Right renal cortex interstitium (tissue), 3 donors: ENCODE results near the gene ALDH2. TPM values are rescaled to one million over a fixed set of nuclear protein-coding genes. Genes with fewer than 3 reads are reported as not detected.
A peak's percentile ranks its signal among the peaks of the same experiment; 100 is the strongest.
"Not testable (repeated sequence)": the region's sequence is repeated elsewhere in the genome, so short reads cannot be mapped to it uniquely, and the experiment has no call there.

Source experiments
- DNase-seq, 3 donors: peaks; one replicate each; pipeline ENCODE4 v3.0.0-alpha.2; 2013; ENCODE audit warnings: low read depth in 3 of 3, low spot score in 2 of 3
- polyA plus RNA-seq, 3 donors: library from polyadenylated mRNA; unstranded; fragments of 120-200 nt; gene quantifications; one replicate each; pipeline ENCODE4 v1.2.1, GENCODE V29; 2013; ENCODE audit not compliant: insufficient read length in 3 of 3

The ALDH2 gene
- polyA plus RNA-seq, 3 donors, result 92.6 to 118 (median 97.9) TPM

- no peak for DNase-seq
Measured at GRCh38 chr12:111783046-111783445, 16.3 kb downstream of the ALDH2 start.

- DNase-seq, result no peak
Measured at GRCh38 chr12:111784953-111785352, 18.2 kb downstream of the ALDH2 start.

DNA sequence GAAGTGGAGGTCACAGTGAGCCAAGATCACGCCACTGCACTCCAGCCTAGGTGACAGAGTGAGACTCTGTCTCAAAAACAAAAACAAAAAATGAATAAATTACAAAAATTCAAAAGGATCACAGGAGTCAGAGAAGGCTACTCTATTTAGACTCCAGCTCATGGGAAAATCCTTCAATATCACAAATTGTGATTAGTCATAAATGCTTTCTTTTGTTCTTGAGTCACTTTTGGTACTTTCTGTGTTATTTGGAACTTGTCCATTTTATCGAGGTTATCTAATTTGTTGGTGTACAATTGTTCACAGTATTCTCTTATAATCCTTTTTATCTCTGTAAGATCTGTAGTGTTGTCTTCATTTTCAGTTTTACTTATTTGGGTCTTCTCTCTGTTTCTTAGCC is 18.9 kb downstream of the ALDH2 start:
- no peak for DNase-seq

DNA sequence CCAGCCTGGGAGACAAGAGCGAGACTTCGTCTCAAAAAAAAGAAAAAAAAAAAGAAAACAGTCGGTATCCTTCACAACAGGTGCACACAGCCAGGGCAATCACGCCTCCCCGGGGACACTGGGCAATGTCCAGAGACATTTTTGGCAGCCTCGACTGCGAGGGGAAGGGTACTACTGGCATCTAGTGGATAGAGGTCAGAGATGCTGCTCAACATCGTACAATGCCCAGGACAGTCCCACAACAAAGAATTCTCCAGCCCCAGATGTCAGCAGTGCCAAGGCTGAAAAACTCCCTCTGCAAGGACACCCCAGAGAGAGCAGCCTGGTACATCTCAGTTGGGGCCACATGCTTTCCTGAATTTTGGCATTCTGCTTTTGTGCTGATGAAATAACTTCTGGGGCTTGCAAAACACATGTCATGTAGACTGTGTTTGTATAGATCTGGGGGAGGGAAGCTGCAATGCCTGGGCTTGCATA is 21.5 kb downstream of the ALDH2 start:
- no peak for DNase-seq

GRCh38 chr12:111789779-111790178 is 23.0 kb downstream of the ALDH2 start:
- no peak for DNase-seq

GRCh38 chr12:111791507-111791906 is 24.8 kb downstream of the ALDH2 start:
- no peak for DNase-seq

DNA sequence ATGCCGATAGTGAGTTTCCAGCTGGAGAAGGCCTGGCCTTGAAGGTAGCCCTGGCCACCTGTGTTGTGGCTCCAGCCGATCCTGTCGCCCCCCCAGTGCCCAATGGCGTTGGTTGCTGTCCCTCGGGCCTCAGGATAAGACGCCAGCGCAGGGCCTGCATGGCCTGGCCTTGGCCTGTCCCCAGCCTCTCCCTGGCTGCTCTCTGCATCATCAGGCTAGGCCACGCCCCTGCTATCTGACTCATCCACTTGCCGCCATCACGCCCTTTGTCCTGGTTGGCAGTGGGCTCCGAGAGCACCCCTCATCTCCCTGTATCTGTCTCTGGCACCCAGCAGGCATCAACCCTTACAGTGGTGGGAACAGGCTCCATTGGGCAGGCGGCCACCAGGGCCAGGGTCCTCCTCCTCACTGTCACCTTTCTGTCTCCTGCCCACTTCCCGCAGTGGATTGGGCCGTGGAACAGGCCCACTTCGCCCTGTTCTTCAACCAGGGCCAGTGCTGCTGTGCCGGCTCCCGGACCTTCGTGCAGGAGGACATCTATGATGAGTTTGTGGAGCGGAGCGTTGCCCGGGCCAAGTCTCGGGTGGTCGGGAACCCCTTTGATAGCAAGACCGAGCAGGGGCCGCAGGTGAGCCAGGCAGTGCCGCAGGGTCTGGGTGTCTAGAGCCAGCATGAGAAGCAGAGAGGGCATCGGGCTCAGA is 25.6 kb downstream of the ALDH2 start:
- no peak for DNase-seq

DNA sequence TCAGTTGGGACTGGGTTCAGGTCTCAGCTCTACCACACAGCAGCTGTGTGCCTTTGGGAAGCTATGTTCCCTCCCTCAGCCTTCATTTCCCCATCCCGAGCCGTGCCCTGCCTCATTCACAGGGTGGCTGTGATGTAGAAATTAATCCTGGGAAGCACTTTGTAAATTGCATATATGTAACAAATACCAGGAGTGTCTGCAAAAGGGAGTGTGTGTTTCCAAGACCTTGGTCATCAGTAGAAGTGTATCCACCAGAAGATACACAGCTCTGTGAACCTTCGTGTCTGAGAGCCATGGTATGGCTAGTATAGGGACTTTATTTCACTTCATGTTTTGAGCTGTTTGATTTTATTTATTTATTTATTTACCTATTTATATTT is 26.1 kb downstream of the ALDH2 start:
- DNase-seq, result no peak

DNA sequence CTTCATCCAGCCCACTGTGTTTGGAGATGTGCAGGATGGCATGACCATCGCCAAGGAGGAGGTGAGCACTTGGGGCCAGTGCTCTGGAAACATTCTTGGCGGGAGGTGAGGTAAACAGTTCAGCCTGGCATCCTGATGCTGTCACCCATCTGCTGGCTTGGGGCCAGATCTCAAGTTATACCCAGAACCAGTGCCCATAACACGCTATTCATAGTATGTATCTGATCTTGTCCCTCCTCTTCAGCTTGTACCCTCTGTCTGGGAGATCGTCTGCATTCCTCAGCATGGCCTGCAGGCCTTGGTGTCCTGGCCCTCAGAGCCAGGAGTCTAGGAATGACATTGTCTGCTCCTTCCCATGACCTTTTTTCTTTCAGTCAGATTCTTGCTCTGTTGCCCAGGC is 31.4 kb downstream of the ALDH2 start:
- DNase-seq, result no peak

DNA sequence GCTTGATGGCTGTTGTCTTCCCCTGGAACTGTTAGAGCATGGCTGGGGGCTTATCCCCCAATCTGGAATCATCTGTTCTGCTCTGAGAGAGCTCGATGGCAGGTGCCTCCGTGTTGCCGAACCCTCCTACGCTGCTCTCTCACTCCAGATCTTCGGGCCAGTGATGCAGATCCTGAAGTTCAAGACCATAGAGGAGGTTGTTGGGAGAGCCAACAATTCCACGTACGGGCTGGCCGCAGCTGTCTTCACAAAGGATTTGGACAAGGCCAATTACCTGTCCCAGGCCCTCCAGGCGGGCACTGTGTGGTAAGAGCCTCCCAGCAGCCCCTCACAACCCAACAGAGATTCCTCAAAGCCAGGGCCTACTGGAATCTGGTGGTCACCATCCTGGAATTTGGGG is 33.0 kb downstream of the ALDH2 start:
- DNase-seq, result no peak

GRCh38 chr12:111803038-111803626 is 36.4 kb downstream of the ALDH2 start:
- no peak for DNase-seq

DNA sequence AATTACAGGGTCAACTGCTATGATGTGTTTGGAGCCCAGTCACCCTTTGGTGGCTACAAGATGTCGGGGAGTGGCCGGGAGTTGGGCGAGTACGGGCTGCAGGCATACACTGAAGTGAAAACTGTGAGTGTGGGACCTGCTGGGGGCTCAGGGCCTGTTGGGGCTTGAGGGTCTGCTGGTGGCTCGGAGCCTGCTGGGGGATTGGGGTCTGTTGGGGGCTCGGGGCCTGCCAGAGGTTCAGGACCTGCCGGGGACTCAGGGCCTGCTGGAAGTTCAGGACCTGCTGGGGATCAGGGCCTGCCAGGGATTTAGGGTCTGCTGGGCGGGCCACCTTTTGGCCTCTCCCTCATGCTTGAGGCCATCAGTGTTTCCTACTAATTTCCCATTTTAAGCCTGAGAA is 37.1 kb downstream of the ALDH2 start:
- DNase-seq, result no peak

GRCh38 chr12:111806304-111806703 is 39.6 kb downstream of the ALDH2 start:
- no peak for DNase-seq

- DNase-seq, result no peak
Measured at GRCh38 chr12:111807232-111807631, 40.5 kb downstream of the ALDH2 start.

DNA sequence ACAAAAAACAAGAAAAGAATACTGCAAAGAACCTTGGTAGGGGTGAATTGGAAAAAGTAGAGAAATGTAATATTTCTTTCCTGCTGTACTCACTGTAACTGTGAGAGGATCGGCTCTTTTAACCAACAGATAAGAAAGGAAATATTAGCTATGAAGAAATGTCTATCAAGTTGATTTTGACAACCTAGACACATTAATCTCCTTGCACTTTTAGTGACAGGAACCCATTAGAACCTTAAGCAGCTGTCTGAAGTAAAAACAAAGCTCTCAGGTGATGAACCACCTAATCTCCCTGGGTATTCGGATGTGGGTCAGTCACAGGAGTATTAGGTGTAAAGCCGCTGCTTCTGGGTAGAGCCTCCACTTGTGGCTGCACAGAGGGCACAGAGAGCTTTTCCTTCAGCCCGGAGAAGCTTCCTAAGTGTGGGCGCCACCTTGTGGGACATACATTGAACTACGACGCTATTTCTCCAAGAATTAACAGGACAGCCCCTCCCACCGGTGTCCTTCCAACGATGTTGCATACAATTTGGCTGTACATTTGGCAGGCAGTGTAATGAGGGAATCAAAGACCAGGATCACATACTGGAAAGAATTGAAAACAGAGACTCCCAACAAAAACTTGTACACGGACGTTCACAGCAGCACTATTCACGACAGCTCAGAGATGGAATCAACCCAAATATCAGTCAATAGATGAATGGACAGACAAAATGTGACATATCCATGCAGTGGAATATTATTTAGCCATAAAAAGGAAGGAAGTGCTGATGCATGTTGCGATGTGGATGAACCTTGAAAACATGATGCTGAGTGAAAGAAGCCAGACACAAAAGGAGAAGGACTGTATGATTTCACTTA is 46.4 kb downstream of the ALDH2 start:
- peak; percentile 60 to 64 (median 61) for DNase-seq

DNA sequence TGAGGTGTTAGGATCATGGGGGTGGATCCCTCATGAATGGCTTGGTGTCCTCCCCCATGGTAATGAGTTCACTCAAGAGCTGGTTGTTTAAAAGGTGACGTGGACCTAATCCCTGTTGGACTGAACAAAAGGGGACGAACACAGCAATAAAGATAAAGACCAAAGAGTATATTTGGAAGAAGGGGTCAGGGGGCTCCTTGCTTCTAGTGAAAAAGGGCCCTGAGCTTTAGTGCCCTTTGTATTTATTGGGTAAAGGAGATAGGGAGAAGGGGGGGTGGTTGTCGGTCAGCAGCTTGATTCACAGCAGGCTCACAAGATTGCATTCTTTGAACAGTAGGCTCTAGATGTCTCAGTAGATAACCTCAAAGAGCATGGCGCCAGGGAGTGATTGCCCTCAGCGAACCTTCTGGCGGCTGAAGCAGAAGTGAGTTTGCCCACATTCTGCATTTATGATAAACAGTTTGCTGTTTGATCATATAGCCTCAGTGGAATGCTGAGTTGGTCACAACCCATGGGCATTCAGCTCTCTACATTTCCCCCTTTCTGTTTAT is 49.4 kb downstream of the ALDH2 start:
- DNase-seq, result no peak

- not testable (repeated sequence) for DNase-seq
Measured at GRCh38 chr12:111816898-111817297, 50.2 kb downstream of the ALDH2 start.

DNA sequence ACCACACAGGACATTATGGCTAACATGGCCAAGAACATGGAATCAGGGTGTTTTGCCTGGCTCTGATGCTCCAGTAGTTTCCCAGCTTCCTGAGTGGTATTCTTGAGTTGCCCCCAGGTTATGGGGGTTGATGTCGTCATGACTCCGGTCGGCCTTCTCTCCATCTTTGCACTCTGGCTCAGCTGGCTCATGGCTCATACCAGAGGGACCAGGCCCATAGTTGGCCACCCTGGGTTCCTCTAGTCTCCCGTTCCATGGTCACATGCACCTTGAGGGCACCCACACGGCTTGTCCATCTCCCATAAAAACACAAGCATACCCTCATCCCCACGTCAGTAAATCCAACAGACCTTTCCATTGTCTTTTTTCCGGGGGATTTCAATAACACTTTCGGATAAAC is 51.6 kb downstream of the ALDH2 start:
- DNase-seq, result no peak

- peak in 1 of 3 donors; percentile 29 for DNase-seq
Measured at GRCh38 chr12:111819191-111820158, 52.7 kb downstream of the ALDH2 start.

GRCh38 chr12:111820828-111821227 is 54.1 kb downstream of the ALDH2 start:
- DNase-seq, result not testable (repeated sequence)
